ENCODE measurements around the gene P2RX4. TPM values are rescaled to one million over a fixed set of nuclear protein-coding genes. Genes with fewer than 3 reads are reported as not detected.

Gene P2RX4
- total and polyA plus RNA-seq, 2 donors (not counting 1 experiment from before 2014, with no cell fraction given), result 30.4 to 31.9 TPM

- Histone ChIP-seq H3K4me2 (replicated peaks; ENCODE audit: low read depth, low read length, poor library complexity, severe bottlenecking) (no peak overlapping the region), H3K79me2 (ENCODE audit: control insufficient read depth, insufficient read depth, low read length) (no peaks in the 10 kb centered on the region), H3K9me3 (ENCODE audit: control extremely low read depth in 1 of 3, control insufficient read depth in 2 of 3, insufficient read depth in 1 of 3, low read length in 2 of 3) (no peaks in the 10 kb centered on the region), H3K27me3 (replicated peaks in 1 of 4; ENCODE audit: control extremely low read depth in 1 of 4, control insufficient read depth in 3 of 4, insufficient read depth in 4 of 4, low read length in 3 of 4) (no peaks in the 10 kb centered on the region), H3K27ac (ENCODE audit: low read length in 2 of 2) (no peak overlapping the region), H4K20me1 (ENCODE audit: control insufficient read depth, insufficient read depth, low read length, poor library complexity, severe bottlenecking) (no peaks in the 10 kb centered on the region), H3K4me3 (ENCODE audit: control extremely low read depth in 1 of 5, extremely low read depth in 1 of 5, insufficient read depth in 1 of 5, low read depth in 2 of 5, low read length in 4 of 5) (no peak overlapping the region), H3K9ac (ENCODE audit: low read length) (no peak overlapping the region), H3K36me3 (replicated peaks in 1 of 2; ENCODE audit: control extremely low read depth in 1 of 2, control insufficient read depth in 1 of 2, extremely low read depth in 1 of 2, insufficient read depth in 2 of 2, low read length in 1 of 2) (peaks cover 2 to 9% of the 10 kb centered on the region in 2 experiments), H2AFZ (ENCODE audit: insufficient read depth, low read depth, low read length, poor library complexity, severe bottlenecking) (no peak overlapping the region), H3K4me1 (ENCODE audit: control insufficient read depth in 2 of 2, insufficient read depth in 2 of 2, low read length in 2 of 2) (no peaks in the 10 kb centered on the region)
- no peak overlapping the region for H3K4me3 Mint-ChIP-seq
- no peaks in the 10 kb centered on the region for H3K9me3 Mint-ChIP-seq (ENCODE audit: insufficient read depth)
- no peaks in the 10 kb centered on the region for H3K27me3 Mint-ChIP-seq
- intact Hi-C loops (cut with micrococcal nuclease), result no loop called here
- DNase-seq (no peak), ATAC-seq (ENCODE audit: low read depth) (no peak)
- 97% methylated on average over 7 of the region's 9 CpGs for WGBS (ENCODE audit: insufficient coverage)
- H3K4me1 Mint-ChIP-seq, result peaks cover 5% of the 10 kb centered on the region
- H3K27ac Mint-ChIP-seq, result no peak overlapping the region
- POLR2A ChIA-PET, result no interaction called here
- TF ChIP-seq CTCF (IDR thresholded peaks at IDR 0.05), result no peak
- TF ChIP-seq EZH2 (IDR thresholded peaks at IDR 0.05; ENCODE audit: borderline replicate concordance, insufficient read depth, low read depth, low read length, poor library complexity, severe bottlenecking), result no peak
- CTCF ChIA-PET, result no interaction called here
These were observed 44.6 kb upstream of the P2RX4 start for GRCh38 chr12:121165316-121165715.

- intact Hi-C loops (cut with micrococcal nuclease), result no loop called here
- WGBS (ENCODE audit: insufficient coverage), result no CpG with 5 or more reads among the region's 1 CpG
These were observed 43.6 kb upstream of the P2RX4 start for GRCh38 chr12:121166356-121166755.

More at GRCh38 chr12:121166356-121166755, 43.6 kb upstream of the P2RX4 start:
- H3K27ac ChIP-seq (ENCODE audit: low read length in 2 of 2), result no peak overlapping the region
- no peaks in the 10 kb centered on the region for H3K4me1 ChIP-seq (ENCODE audit: control insufficient read depth in 2 of 2, insufficient read depth in 2 of 2, low read length in 2 of 2)
- no peak overlapping the region for H3K4me3 ChIP-seq (ENCODE audit: control extremely low read depth in 1 of 5, extremely low read depth in 1 of 5, insufficient read depth in 1 of 5, low read depth in 2 of 5, low read length in 4 of 5)
- no peak overlapping the region for H2AFZ ChIP-seq (ENCODE audit: insufficient read depth, low read depth, low read length, poor library complexity, severe bottlenecking)
- no peak for TF ChIP-seq CTCF (IDR thresholded peaks at IDR 0.05)
- TF ChIP-seq EZH2 (IDR thresholded peaks at IDR 0.05; ENCODE audit: borderline replicate concordance, insufficient read depth, low read depth, low read length, poor library complexity, severe bottlenecking), result no peak
- no peaks in the 10 kb centered on the region for H3K9me3 ChIP-seq (ENCODE audit: control extremely low read depth in 1 of 3, control insufficient read depth in 2 of 3, insufficient read depth in 1 of 3, low read length in 2 of 3)
- no peak overlapping the region for H3K27ac Mint-ChIP-seq
- no peak overlapping the region for H3K9ac ChIP-seq (ENCODE audit: low read length)
- no peaks in the 10 kb centered on the region for H3K27me3 ChIP-seq (replicated peaks in 1 of 4; ENCODE audit: control extremely low read depth in 1 of 4, control insufficient read depth in 3 of 4, insufficient read depth in 4 of 4, low read length in 3 of 4)
- no peak overlapping the region for H3K4me2 ChIP-seq (replicated peaks; ENCODE audit: low read depth, low read length, poor library complexity, severe bottlenecking)
- no peaks in the 10 kb centered on the region for H4K20me1 ChIP-seq (ENCODE audit: control insufficient read depth, insufficient read depth, low read length, poor library complexity, severe bottlenecking)
- H3K4me3 Mint-ChIP-seq, result no peak overlapping the region
- no peaks in the 10 kb centered on the region for H3K79me2 ChIP-seq (ENCODE audit: control insufficient read depth, insufficient read depth, low read length)
- no peak for DNase-seq
- peaks cover 2 to 9% of the 10 kb centered on the region in 2 experiments for H3K36me3 ChIP-seq (replicated peaks in 1 of 2; ENCODE audit: control extremely low read depth in 1 of 2, control insufficient read depth in 1 of 2, extremely low read depth in 1 of 2, insufficient read depth in 2 of 2, low read length in 1 of 2)
- no peaks in the 10 kb centered on the region for H3K27me3 Mint-ChIP-seq
- H3K9me3 Mint-ChIP-seq (ENCODE audit: insufficient read depth), result no peaks in the 10 kb centered on the region
- no peak for ATAC-seq (ENCODE audit: low read depth)
- ChIA-PET CTCF (interaction anchor here (0.7 kb wide), 1 partner anchor 55 kb away, joined by 3 read pairs; no protein-coding TSS in a partner anchor), POLR2A (no interaction called here)
- peaks cover 3% of the 10 kb centered on the region for H3K4me1 Mint-ChIP-seq

Data from B cell (primary cell).